Measurements from ENCODE around the gene EHD1. TPM values are rescaled to one million over a fixed set of nuclear protein-coding genes. Genes with fewer than 3 reads are reported as not detected.

The EHD1 gene
- total and polyA plus RNA-seq, 9 of the 15 experiments (the other 6 are each of a cell fraction or from before 2014, with no cell fraction given), result 0.46 to 65.0 (median 16.4) TPM

DNA sequence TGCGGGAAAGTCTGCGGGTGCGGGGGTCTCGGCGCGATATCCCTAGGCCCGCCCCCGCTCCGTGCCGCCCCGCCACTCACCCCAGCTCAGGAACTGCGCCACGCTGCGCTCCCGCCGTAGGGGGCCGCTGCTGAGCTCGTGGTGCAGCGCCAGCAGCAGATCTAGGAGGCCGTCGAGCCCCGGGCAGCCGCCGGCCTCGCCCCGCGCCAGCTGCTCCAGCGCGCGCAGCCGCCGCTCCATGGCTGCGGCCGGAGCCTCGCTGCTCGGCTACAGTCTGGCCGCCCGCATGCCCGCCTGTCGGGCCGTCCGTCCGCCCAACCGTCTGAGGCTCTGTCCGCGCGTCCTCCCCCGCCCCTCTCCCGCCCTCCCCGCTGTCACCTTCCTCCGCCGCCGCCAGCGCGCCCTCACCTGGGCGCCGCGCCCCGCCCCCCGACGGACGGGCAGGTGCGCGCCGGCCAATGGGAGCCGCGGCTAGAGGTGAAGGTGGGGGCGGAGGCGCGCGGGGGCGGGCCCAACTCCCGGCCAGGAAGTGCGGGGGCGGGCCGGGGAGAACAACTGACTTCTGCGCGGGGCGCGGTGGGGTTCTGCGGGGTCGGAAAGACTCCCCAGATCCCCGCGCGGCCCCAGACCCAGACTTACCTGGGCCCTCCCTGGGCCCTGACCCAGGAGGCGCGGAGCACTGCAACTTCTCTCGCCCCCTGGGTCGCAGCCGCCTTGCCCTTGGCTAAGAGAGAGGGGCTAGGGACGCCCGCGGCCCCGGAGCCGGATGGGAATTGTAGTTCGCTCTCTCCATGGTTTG is 33.9 kb downstream of the EHD1 start, which contains the start of gene CDC42BPG (continued):
- TF ChIP-seq KLF10 (CRISPR knock-in tag; IDR thresholded peaks at IDR 0.05) (no peak), BRD4 (IDR thresholded peaks at IDR 0.05) (no peak), ZNF79 (CRISPR knock-in tag; IDR thresholded peaks at IDR 0.05; ENCODE audit: low read depth) (no peak), ELF4 (CRISPR knock-in tag; IDR thresholded peaks at IDR 0.05) (no peak), BCOR (IDR thresholded peaks at IDR 0.05) (no peak), PURB (CRISPR knock-in tag; IDR thresholded peaks at IDR 0.05; ENCODE audit: low read depth) (no peak), CCNT2 (IDR thresholded peaks at IDR 0.05; ENCODE audit: borderline replicate concordance, extremely low read depth, insufficient read length, low read depth, low read length) (peak; percentile 28), HDGF (IDR thresholded peaks at IDR 0.05) (no peak), SNRNP70 (optimal IDR thresholded peaks at IDR 0.05; ENCODE audit: low read depth, low read length) (no peak), NFIX (CRISPR knock-in tag; IDR thresholded peaks at IDR 0.05; ENCODE audit: low read depth) (no peak), SOX6 (IDR thresholded peaks at IDR 0.05) (no peak), GTF2A2 (tag; IDR thresholded peaks at IDR 0.05) (no peak), NCOA4 (IDR thresholded peaks at IDR 0.05; ENCODE audit: partially characterized antibody) (no peak), ASH1L (IDR thresholded peaks at IDR 0.05; ENCODE audit: borderline replicate concordance, low read depth, partially characterized antibody) (no peak), MCM3 (IDR thresholded peaks at IDR 0.05) (no peak), RBM17 (IDR thresholded peaks at IDR 0.05; ENCODE audit: borderline replicate concordance, low read depth, low read length) (no peak), ZNF780A (CRISPR knock-in tag; IDR thresholded peaks at IDR 0.05) (no peak)
- TF ChIP-seq, protein P1, sequence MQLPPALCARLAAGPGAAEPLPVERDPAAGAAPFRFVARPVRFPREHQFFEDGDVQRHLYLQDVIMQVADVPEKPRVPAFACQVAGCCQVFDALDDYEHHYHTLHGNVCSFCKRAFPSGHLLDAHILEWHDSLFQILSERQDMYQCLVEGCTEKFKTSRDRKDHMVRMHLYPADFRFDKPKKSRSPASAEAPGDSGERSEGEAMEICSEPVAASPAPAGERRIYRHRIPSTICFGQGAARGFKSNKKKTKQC (CRISPR knock-in tag; IDR thresholded peaks at IDR 0.05), result no peak
- TF ChIP-seq, protein P2, sequence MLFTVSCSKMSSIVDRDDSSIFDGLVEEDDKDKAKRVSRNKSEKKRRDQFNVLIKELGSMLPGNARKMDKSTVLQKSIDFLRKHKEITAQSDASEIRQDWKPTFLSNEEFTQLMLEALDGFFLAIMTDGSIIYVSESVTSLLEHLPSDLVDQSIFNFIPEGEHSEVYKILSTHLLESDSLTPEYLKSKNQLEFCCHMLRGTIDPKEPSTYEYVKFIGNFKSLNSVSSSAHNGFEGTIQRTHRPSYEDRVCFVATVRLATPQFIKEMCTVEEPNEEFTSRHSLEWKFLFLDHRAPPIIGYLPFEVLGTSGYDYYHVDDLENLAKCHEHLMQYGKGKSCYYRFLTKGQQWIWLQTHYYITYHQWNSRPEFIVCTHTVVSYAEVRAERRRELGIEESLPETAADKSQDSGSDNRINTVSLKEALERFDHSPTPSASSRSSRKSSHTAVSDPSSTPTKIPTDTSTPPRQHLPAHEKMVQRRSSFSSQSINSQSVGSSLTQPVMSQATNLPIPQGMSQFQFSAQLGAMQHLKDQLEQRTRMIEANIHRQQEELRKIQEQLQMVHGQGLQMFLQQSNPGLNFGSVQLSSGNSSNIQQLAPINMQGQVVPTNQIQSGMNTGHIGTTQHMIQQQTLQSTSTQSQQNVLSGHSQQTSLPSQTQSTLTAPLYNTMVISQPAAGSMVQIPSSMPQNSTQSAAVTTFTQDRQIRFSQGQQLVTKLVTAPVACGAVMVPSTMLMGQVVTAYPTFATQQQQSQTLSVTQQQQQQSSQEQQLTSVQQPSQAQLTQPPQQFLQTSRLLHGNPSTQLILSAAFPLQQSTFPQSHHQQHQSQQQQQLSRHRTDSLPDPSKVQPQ (CRISPR knock-in tag; IDR thresholded peaks at IDR 0.05; ENCODE audit: borderline replicate concordance), result no peak
- TF ChIP-seq, protein P3, sequence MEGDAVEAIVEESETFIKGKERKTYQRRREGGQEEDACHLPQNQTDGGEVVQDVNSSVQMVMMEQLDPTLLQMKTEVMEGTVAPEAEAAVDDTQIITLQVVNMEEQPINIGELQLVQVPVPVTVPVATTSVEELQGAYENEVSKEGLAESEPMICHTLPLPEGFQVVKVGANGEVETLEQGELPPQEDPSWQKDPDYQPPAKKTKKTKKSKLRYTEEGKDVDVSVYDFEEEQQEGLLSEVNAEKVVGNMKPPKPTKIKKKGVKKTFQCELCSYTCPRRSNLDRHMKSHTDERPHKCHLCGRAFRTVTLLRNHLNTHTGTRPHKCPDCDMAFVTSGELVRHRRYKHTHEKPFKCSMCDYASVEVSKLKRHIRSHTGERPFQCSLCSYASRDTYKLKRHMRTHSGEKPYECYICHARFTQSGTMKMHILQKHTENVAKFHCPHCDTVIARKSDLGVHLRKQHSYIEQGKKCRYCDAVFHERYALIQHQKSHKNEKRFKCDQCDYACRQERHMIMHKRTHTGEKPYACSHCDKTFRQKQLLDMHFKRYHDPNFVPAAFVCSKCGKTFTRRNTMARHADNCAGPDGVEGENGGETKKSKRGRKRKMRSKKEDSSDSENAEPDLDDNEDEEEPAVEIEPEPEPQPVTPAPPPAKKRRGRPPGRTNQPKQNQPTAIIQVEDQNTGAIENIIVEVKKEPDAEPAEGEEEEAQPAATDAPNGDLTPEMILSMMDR (IDR thresholded peaks at IDR 0.05 in 2 of 3, conservative IDR thresholded peaks at IDR 0.05 in 1 of 3; ENCODE audit: insufficient read depth in 2 of 3, low read depth in 1 of 3, low read length in 3 of 3), result peak; percentile 54 to 88 (median 68)
- TF ChIP-seq, protein P4, sequence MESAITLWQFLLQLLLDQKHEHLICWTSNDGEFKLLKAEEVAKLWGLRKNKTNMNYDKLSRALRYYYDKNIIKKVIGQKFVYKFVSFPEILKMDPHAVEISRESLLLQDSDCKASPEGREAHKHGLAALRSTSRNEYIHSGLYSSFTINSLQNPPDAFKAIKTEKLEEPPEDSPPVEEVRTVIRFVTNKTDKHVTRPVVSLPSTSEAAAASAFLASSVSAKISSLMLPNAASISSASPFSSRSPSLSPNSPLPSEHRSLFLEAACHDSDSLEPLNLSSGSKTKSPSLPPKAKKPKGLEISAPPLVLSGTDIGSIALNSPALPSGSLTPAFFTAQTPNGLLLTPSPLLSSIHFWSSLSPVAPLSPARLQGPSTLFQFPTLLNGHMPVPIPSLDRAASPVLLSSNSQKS (CRISPR knock-in tag; IDR thresholded peaks at IDR 0.05), result no peak
- TF ChIP-seq, protein P5, sequence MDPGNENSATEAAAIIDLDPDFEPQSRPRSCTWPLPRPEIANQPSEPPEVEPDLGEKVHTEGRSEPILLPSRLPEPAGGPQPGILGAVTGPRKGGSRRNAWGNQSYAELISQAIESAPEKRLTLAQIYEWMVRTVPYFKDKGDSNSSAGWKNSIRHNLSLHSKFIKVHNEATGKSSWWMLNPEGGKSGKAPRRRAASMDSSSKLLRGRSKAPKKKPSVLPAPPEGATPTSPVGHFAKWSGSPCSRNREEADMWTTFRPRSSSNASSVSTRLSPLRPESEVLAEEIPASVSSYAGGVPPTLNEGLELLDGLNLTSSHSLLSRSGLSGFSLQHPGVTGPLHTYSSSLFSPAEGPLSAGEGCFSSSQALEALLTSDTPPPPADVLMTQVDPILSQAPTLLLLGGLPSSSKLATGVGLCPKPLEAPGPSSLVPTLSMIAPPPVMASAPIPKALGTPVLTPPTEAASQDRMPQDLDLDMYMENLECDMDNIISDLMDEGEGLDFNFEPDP (CRISPR knock-in tag; IDR thresholded peaks at IDR 0.05), result no peak

All from K562 (cell line).